Activated CD4-positive, CD25-positive, alpha-beta regulatory T cell treated with anti-CD3 and anti-CD28 coated beads, Interleukin-2, amount 50 U/mL, for 24 hours (primary cell): ENCODE data around the gene LRIG1.
"Not testable (repeated sequence)": the region's sequence is repeated elsewhere in the genome, so short reads cannot be mapped to it uniquely, and the experiment has no call there.

Experiments
- ATAC-seq, 2 donors: fragments of 150-1000 bp; cut with Tn5 transposase; one replicate each; pipeline ENCODE4 v1.10.0; 2021; ENCODE audit warnings: mild to moderate bottlenecking in 1 of 2, moderate library complexity in 1 of 2

LRIG1 gene

GRCh38 chr3:66441692-66442091, 59.1 kb downstream of the LRIG1 start:
- ATAC-seq: no peak

GRCh38 chr3:66441129-66441528, 59.7 kb downstream of the LRIG1 start:
- no peak for ATAC-seq

GRCh38 chr3:66439666-66440344, 61.0 kb downstream of the LRIG1 start:
- ATAC-seq: no peak

DNA sequence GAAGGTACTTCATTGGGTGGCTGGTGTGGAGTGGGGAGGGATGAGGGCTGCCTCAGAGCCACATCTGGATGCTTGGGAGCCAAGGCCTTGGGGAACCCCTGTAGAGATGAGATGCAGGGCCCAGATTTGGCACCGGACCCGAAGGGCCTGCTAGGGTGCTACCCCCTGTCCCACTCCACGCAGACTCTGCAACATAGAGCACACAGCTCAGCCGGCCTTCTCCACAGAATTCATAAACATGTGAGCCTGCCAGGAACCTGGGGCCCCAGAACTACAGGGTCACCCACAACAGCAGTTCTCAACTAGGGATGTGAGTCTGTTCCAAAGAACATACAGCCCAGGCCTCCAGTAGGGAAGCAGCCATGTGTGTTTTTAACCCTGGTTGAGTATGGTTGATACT, 62.8 kb downstream of the LRIG1 start:
- ATAC-seq: no peak

- ATAC-seq: no peak
Measured at GRCh38 chr3:66437341-66437929, 63.4 kb downstream of the LRIG1 start.

- ATAC-seq: no peak
Measured at GRCh38 chr3:66435989-66436388, 64.8 kb downstream of the LRIG1 start.

DNA sequence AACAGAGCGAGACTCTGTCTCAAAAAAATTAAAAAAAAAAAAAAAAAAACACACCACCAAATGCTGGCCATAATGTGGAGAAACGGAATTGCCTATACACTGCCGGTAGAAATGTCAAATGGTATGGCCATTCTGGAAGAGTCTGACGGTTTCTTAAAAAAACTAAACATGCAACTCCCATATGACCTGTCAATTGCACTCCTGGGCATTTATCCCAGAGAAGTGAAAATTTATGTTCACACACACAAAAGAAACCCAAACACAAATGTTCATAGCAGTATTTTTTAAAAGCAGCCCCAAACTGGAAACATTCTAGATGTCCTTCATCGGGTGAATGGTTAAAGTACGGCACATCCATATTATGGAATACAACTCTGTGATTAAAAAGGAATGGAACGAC, 66.1 kb downstream of the LRIG1 start:
- ATAC-seq: no peak

DNA sequence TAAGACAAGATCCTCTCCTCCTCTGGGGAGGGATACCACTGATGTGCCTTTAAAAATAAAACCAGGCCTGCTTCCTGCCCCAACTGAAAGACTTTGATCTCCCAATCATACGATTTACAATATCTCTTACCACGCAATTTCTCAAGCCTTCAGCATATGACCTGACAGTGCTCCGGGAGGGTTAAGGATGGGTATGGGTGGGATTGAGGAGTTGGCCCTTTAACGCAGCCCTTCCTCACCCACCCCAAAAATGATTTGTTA, 67.4 kb downstream of the LRIG1 start:
- no peak for ATAC-seq

DNA sequence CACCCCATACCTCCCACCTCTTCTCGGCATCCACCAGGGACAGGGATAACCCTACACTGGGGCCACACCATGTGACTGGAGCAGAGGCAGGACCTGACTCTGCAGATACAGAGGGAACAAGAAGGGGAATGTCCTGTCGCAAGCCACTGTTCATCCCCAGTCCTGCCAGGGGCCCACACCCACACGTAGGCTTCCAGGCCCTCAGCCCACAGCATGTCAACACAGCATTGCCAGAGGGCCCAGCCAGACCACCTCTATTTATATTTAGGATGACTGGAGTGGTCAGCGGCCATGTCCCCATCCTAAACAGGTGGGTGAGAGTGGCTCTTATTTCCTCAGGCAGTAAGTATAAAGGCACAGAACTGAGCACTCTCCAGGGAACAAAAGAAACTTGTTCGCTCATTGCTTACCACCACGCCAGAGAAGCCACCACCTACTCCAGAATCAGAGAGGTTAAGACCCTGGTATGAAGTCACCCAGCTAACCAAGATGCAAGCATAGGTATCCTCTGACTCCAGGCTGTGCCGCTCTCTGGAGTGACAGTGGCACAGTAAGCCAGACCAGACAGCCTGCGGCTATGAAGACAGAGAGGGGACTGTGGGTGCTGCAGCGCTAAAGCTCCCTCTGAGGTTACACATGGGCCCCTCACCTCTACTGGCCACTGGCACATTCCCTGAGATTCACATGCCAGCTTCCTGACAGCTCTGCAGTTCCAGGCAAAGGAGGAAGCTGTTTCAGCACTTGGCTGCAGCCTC, 67.9 kb downstream of the LRIG1 start:
- ATAC-seq: no peak

GRCh38 chr3:66432041-66432766, 68.6 kb downstream of the LRIG1 start:
- no peak for ATAC-seq

DNA sequence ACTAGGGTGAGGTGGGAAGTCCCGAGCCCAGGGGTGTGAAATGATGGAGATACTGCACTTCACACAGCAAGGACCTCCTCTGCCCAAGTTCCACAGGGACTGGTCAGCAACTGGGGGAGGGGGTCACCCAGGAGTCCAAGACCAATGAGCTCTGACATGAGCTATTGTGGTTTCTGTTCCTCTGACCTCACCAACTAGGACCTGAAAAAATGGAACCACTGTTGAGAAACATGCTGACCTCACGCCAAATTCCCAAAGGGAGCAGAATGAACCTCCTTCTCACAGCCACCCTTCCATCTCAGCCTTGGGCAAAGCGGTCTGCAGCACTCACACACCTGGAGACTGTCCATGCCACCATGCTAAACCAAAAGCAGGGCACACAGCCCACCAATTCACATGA, 69.3 kb downstream of the LRIG1 start:
- no peak for ATAC-seq

GRCh38 chr3:66430876-66431275, 69.9 kb downstream of the LRIG1 start:
- no peak for ATAC-seq

GRCh38 chr3:66428733-66429132, 72.1 kb downstream of the LRIG1 start:
- no peak for ATAC-seq

DNA sequence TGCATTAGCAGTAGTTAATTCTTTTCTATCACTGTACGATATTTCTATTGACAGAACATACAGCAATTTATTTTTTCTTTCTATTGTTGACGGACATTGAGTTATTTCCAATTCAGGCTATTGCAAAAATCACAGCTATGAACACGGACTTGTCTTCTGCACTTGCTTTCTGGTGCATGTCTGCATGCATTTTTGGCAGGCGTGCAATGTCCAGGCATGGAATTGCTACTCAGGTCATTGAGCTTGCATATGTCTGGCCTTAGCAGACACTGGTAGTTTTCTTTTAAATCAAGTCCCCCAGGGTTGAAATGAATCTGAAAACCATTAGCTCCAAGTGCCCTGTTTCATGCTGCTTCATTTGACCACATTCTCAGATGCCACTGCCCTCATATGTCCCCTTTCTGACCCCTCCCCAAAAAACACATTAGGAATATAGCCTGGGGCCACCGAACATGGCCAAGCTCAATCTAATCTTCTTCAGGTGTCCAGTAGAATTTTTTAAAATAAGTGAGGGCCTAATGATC, 72.8 kb downstream of the LRIG1 start:
- ATAC-seq: no peak

DNA sequence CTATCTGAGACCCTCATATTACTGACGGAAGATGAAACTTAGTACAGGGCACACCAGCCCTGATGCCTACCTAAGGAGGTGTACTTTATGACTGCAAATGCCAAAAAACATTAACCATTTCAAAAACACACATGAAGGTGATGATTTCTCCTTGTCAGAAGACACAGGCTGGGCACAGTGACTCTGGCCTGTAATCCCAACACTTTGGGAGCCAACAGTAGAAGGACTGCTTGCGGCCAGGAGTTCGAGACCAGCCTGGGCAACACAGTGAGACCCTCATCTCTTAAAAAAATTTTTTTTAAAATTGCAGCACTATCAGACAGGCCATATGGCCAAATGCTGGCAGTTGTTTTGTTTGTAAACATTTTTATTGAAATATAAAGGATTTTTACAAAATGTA, 73.5 kb downstream of the LRIG1 start:
- ATAC-seq: no peak

DNA sequence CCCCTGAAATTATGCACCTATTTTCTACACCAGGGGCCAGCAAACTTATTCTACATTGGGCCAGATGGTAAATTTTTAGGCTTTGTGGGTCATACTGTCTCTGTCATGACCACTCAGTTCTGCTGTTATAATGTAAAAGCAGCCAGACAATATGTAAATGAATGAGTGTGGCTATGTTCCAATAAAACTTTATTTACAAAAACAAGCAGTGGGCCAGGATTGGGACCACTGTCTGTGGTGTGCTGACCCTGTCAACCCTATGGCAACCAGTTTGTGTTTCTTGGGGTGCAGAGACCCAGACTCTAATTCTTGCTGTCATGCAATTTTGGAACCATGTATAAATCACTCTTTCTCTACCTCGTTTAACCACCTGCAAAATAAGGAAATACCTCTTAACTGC, 74.7 kb downstream of the LRIG1 start:
- no peak for ATAC-seq

- no peak for ATAC-seq
Measured at GRCh38 chr3:66425576-66426114, 75.2 kb downstream of the LRIG1 start.

- ATAC-seq: no peak
Measured at GRCh38 chr3:66425032-66425431, 75.8 kb downstream of the LRIG1 start.

GRCh38 chr3:66423791-66424190, 77.0 kb downstream of the LRIG1 start:
- ATAC-seq: peak; percentile 74 to 84

DNA sequence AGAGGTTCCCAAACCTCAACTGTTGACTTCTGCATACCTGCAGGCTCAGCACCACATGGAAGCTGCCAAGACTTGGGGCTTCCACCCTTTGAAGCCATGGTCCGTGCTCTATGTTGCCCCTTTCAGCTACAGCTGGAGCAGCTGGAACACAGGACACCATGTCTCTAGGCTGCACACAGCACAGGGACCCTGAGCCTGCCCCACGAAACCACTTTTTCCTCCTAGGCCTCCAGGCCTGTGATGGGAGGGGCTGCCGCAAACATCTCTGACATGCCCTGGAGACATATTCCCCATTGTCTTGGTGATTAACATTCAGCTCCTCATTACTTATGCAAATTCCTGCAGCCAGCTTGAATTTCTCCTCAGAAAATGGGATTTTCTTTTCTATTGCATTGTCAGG, 78.9 kb downstream of the LRIG1 start:
- not testable (repeated sequence) for ATAC-seq

DNA sequence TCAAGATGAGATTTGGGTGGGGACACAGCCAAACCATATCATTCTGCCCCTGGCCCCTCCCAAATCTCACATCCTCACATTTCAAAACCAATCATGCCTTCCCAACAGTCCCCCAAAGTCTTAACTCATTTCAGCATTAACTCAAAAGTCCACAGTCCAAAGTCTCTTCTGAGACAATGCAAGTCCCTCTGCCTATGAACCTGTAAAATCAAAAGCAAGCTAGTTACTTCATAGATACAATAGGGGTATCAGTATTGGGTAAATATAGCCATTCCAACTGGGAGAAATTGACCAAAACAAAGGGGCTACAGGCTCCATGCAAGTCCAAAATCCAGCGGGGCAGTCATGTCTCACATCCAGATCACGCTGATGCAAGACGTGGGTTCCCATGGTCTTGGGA, 79.7 kb downstream of the LRIG1 start:
- ATAC-seq: not testable (repeated sequence)

DNA sequence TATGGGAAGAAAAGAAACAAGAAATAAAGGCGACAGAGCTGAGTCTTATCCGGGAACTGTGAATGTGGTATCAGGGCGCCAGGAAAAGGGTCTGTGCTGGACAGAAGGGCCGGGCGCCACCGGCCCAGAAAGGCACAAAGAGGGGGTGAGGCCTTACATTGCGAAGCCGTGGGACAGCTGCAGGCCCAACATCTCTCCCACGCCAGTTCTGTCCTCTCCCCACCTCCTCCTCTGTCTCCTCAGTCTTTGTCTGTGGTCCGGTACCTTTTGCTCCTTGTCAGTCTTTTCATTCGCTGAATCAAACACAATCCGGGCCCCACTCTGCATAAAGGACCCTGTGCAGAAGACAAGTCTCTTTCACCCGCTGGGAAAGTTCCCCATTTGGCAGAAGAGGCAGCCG, 81.8 kb downstream of the LRIG1 start:
- no peak for ATAC-seq

DNA sequence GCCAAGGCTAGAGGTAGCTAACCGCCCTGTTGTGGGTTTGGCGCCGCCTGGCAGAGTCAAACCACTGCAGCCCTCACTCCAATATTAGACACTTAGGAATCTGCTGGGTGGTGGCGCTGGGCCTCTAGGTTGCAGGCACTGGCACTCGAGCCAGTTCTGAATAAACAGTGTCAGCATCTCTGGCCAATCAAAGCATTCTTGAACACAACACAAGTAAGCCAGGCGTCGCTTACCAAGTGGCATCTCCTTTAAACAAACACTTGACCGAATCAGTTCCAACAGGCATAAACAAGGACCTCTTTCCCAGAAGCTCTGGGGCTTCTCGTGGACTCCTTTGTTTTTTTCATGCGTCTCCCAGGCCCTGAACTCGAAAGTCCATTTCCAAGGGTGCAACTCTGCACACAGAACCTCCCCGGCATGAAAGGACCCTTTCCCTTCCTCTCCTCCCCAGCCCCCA, 82.3 kb downstream of the LRIG1 start:
- no peak for ATAC-seq
